NCI-H1105 (cell line): ENCODE measurements around the gene CDC73.

Source experiments
- DNase-seq: peaks from one replicate; lab custom pipeline; 2025; lab: John Stamatoyannopoulos, UW

The CDC73 gene

DNA sequence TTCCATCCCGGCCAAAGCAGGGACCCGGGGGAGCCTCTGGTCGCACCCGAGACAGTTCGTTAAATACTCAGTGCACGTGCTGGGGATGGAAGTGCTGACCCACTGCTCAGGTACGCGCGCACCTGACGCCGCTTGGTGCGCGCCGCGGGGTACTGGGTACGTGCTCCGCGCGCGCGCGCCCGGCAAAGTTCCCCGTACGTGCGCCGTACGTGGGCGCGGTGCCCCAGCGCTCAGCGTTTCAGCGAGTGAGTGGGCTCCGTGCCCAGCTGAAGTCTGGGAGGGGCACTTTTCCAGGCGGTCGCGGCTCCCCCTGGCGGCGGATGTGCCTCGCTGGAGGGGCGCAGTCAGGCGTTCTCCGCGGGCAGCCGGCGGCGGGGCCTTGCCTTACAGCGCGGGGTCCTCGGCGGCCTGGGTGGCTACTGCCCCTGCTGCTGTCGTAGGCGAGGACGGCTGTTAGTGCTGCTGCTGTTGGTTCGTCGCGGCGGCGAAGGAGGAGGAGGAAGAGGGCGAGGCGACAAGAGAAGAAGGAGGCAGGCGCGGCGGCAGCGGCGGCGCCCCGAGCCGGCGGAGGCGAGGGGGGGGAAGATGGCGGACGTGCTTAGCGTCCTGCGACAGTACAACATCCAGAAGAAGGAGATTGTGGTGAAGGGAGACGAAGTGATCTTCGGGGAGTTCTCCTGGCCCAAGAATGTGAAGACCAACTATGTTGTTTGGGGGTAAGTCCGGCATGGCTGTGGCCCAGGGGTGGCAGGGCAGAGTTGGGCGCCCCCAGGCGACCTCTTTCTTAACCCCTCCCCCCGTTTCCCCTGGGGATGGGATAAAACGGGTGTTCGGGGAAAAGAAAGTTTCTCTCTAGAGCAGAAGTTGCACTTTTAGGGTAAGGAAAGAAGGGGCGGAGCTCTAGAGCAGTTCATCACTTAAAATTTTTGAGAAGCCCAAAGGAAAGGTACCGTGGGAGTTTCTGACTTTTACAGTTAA lies at the start of gene CDC73:
Gene CDC73 (plus strand): TSS at position 416 of the 978 bp plus-strand sequence. CDS start 170 bp downstream, at position 586.
- DNase-seq: peak; percentile 97

DNA sequence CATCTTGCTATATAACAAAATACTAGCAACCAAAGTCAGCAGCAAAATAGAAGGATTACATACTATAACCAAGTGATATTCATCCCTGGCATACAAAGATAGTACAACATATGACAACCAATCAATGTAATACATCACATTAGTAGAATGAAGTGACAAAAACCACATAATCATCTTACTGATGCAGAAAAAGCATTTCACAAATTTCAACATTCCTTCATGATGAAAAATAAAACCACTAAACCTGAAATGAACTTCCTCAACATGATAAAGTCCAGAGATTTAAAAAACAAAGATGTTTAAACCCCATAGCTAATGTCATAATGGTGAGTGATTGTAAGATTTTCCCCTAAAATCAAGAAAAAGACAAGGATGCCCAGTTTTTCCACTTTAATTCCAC lies 43.8 kb upstream of the CDC73 start:
- DNase-seq: no peak

DNA sequence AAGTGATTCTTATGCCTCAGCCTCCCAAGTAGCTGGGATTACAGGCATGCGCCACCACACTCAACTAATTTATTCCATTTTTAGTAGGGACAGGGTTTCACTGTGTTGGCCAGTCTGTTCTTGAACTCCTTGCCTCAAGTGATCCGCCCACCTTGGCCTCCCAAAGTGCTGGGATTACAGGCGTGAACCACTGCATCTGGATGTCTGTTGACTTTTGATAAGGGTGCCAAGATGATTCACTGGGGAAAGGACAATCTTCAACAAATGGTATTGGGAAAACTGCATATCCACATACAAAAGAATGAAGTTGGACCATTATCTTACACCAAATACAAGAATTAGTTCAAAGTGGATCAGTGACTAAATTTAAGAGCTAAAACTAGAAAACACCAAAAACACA lies 42.6 kb upstream of the CDC73 start:
- no peak for DNase-seq

DNA sequence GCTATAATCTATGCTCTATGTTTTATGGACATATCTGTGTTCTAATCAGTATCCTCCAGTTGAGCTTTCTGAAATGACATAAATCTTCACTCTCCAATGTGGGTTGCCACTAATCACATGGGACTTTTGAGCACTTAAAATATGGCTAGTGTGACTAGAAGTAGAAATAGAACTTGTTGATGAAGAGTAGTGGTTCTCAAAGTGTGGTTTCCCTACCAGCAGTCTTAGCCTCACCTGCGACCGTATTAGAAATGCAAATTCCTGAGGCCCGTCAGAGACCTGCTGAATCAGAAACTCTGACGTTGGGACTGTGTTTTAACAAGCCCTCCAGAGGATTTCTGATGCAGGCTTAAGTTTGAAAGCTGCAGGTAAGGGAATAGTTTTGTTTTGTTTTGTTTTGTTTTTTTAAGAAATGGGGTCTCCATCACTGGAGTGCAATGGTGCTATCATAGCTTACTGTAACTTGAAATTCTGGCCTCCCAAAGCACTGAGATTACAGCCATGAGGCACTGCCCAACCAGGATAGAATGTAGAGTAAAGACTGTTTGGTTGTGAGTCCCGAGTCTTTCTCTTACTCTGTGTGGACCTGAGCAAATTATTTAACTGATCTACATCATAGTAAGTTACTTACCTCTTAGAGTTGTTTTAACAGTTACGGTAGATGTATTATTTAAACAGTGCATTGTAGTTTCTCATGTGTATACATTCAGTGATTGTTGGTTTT lies 38.3 kb upstream of the CDC73 start:
- DNase-seq: no peak

DNA sequence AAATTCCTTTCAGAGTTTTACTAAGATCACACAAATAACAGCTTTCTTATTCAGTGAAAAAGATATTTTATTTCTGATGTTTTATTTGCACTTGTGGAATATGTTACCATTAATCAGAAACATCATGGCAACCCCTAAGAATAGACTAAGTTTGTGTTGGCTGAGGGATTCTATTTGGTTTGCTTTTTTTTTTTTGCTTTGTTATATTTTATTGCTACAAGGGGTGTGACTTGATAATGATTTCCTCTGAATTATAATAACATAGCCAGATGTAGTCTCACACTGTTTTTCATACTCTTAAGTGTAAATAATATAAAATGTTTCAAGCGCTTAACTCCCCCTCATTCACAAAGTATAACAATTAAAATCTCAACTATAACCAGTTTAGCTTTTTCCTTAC lies 36.6 kb upstream of the CDC73 start:
- no peak for DNase-seq

DNA sequence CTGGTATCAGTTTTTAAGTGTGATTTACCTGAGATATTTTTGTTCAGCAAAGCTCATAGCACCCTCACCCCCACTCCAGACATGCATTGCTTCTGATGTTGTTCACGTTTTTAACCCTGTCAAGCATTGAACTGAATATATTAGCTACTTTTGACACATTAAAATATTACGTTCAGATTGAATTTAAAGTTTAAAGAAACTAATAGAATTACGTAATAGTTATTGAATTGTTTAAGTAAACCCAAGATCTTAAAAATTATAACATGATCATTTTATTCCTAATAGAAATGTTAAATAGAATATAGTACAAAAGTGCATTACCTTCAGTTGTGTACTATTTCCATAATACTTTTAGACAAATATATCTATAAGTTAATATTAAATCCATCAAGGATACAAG lies 35.5 kb upstream of the CDC73 start:
- no peak for DNase-seq

DNA sequence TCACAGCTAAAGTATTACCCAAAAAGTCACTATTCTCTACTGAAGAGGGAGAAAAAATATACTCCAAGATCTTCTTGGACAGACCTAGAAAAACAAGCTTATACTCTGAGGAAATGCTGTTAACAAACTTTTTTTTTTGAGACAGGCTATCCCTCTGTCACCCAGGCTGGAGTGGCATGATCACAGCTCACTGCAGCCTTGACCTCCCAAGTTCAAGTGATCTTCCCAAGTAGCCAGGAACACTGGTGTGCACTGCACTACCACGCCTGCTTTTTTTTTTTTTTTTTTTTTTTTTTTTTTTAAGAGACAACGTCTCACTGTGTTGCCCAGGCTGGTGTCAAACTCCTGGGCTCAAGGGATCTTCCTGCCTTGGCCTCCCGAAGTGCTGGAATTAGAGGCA lies 33.9 kb upstream of the CDC73 start:
- no peak for DNase-seq

DNA sequence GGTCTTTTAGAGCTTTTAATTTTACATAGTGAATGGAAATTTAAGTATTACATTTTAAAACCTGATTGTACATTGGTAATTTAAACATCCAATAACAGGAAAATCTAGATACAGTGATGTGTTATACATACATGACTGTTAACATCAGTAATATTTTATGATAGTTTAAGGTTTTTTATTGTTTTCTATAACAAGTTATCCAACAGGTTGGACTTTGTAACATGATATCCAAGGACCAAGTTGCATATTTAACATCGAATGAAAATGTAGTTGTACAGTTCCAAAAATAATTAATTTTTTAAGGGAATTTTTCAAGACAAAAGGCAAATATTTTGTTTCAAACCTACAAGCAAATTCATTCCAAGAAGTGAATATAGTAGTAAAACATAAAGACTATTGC lies 31.0 kb upstream of the CDC73 start:
- DNase-seq: no peak

DNA sequence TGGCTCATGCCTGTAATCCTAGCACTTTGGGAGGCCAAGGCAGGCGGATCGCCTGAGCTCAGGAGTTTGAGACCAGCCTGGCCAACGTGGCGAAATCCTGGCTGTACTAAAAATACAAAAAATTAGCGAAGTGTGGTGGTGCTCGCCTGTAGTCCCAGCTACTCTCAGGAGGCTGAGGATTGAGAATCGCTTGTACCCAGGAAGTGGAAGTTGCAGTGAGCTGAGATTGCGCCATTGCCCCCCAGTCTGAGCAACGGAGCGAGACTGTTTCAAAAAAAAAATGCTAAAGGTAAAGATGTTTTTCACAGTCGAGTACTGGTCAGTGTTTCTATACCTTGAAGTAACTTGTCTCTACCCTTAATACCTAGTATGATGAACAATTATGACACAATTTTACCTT lies 27.7 kb upstream of the CDC73 start:
- DNase-seq: no peak

DNA sequence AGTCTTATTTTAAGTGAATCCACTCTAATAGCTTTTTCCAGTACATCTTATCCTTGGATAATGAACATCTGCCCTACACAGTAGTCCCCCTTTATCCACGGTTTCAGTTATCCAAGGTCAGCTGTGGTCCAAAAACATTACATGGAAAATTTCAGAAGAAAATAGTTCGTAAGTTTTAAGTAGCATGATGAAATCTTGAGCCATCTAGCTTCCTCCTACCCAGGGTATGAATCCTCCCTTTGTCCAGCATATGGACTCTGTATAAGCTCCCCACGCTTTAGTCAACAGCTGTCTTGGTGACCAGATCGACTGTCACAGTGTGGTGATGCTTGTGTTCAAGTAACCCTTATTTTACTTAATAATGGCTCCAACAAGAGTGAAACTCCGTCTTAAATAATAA lies 19.2 kb upstream of the CDC73 start:
- no peak for DNase-seq

DNA sequence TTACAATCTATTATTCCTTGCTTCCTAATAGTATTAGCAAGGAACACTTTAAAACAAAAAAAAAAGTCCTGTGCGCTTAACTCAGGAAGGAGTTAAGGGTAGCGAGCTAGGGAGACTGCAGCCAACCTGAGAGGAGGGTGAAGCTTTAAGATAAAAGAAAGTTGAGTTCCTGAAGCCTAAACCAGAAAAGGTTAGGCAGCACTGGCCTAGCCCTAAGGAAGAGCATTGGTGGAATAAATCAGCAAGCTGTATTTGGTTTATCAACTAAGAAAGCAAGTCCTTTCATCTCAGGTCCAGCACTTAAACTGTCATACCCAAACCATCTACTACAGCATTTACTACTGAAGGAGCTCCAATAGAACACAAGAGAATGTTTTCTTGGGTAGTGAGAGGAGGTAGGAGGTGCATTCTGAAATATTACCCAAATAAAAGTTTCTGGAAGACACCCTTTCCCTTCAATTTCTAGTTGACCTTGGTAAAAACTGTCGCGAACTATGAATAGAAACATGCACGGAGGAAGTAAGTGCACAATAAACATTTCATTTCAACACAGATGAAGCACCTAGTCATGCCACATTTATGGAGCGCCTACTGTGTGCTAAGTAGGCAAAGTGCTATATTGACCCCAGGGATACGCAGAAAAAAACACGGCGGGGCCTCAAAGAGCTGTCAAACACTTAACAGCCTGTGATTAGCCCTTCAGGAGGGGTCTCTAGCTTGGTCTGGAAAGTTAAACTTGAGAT lies 17.9 kb upstream of the CDC73 start:
- DNase-seq: no peak

DNA sequence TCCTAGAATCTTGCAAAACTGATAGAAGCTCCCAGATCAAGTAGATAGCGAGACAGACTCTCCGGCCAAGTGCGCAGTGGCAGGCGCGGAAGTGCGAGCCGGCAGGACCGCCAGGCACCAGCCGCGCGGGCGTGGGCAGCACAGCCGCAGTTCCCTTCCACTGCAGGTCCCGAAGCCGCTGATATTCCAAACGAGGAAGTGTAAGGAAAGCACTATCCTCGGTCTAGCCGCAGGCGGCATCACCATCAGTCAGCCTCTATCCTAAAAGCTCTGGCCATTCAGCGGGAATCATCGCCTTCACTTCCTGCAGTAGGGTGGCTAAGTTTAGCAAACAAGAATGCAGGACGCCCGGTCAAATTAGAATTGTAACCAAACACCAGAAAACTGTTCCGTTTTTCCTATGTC lies 17.3 kb upstream of the CDC73 start:
- DNase-seq: peak; percentile 26

DNA sequence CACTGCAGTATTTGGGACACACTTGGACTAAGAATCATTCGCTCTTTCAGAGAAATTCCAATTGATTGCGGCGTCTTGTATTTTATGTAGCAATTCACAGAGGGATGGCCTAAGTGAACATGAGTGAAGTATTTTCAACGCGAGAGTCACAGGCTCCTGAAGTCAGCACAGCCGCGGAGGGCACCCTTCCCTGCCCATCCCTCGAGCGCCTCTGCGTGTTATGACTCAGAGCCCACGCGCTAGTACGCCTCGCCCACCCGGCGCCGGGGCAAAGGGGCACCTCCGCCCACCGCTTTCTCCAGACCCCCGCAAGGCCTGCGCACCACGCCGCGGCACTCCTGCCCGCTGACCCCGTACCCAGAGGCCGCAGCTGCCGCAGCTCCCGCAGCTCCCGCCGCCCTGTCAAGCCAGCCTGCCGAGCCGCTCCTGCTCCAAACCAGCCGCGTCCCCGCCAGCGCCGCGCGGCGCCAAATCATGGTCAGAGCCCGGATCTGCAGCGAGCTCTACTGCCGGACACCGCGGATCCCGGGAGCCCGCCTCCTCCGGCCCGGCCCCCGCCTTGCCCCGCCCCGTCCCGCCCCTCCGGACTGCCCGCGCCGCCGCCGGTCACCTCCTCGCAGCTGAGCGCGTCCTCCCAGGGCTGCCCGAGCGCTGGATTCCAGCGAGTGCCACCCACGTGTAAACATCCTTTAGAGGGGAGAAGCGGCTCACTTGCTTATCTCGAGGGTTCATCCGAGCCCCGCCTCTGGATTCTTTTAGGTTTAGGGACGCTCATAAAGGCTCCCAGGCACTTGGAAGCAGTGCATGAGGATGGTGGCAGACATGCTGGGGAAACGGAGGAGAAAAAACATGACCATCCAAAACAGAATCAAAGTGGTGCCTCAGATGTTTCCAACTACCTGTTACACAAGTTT lies 16.7 kb upstream of the CDC73 start, which contains the start of gene GLRX2:
Gene GLRX2 (minus strand): TSS at position 508 of the 914 bp plus-strand sequence. CDS start 32 bp downstream, at position 476.
- DNase-seq: peak; percentile 60

DNA sequence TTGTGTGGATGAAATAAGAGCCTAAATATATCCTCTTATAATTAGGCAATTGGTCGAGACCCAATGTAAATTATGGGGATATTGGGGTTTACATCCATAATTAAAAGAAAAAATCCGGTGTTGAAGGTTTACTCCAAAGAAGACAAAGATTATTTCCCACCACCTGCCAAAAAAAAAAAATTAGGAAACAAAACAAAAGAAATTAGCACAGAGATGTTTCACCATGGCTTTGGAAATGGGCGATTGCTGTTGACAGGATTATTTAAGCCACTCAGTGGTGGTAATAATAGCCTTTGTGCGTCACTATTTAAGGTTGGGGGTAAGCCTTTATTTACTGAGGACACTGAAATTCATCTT lies 16.0 kb upstream of the CDC73 start:
- DNase-seq: no peak

DNA sequence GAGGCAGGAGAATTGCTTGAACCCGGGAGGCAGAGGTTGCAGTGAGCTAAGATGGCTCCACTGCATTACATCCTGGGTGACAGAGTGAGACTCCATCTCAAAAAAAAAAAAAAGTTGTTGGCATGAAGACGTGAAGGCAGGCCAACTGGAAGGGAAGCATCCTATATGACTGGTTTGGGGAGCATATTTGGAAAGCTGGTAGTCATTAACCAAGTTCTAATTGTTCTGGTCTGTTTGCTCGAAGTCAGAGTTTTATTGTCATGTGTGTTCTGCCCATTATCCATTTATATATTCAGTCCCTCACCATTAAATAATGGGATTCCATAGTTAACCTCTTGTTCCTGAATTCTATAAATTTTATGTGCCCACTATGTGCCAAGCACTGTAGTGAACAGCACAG lies 13.4 kb upstream of the CDC73 start:
- no peak for DNase-seq

DNA sequence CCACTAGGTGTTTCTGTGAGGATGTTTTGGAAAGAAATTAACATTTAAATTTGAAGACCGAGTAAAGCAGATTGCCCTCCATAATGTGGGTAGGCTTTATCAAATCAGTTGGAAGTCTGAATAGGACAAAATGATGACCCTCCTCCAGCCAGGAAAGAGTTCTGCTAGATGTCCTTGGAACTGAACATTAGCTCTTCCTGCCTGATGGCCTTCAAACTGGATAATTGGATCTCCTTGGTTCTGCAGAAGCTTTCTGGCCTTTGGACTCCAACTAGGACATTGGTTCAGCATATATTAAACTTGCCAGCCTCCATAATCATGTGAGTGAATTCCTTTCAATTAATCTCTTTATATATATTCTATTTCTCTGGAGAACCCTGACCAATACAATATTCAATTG lies 12.2 kb upstream of the CDC73 start:
- DNase-seq: no peak

DNA sequence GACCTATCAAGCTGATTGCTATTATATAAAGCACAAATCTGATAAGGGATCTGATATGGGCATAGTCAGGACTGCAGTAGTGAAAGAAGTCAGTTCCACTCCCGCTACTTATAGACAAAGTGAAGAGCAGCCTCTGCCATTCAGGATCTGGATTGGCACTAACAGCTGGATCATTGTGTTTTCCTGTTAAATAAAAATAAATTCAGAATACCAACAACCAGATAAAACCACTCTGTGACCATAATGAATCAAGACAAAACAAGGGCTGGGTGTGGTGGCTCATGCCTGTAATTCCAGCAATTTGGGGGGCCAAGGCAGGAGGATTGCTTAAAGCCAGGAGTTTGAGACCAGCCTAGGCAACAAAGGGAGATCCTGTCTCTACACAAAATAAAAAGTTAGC lies 11.6 kb upstream of the CDC73 start:
- no peak for DNase-seq

DNA sequence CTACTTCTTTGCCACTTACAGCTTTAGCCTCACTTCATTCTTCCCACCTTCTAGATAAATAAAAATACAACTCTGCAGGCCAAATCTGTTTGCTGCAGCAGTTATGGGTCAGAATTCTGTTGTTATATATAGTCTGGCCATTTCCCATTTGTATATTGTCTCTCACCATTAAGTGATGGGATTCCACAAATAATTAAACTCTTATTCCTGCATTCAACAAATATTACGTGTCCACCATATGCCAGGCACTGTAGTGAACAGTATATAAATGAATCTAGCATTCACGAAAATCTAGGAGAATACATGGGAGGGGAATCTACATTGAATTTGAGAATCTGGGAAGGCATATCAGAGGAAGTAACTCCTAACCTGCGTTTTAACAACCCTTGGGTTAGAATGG lies 11.0 kb upstream of the CDC73 start:
- no peak for DNase-seq

DNA sequence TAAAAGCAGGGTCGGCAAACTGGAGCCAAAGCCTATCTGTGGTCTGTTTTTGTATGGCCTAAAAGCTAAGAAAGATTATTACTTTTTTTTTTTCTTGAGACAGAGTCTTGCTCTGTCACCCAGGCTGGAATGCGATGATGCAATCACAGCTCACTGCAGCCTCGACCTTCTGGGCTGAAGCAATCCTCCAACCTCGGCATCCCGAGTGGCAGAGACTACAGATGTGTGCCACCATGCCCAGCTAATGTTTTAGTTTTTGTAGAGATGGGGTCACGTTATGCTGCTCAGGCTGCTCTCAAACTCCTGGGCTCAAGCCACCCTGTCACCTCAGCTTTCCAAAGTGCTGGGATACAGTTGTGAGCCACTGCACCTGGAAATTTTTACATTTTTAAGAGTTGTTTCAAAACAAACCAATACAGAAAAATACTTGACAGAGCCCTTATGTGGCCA lies 10.2 kb upstream of the CDC73 start:
- no peak for DNase-seq

DNA sequence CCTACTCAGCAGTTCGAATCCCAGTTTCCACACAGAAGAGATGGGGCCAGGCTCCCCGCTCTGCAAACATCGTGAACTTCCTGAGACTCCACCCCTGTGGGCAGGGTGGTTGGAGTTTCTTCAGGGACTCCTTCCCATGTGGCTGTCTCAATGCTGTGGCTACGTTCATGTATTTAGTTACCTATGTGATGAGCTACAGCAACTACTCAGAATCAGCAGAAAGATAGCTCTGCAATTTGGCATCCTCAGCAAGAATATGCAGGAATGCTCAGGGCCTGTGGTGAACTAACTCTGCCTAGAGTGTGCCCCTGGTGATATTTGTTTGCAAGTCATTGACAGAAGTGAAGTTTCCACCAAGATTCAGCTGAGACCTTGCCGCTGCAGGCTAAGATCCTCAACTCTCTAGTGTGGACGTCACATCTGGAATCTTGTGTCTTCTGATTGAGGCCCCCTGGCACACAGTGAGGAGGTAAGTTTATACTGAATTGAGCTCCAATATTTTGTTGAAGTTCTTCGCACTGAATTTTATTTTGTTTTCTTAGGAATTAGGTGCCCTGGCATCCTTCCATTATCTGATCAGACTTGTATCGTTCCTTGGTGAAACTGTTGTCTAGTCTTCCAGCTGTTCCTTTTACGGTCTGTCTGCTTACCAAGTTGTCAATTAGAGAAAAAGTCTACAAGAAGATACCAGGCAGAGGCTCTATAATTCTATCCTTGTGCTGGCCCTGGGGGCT lies 8.4 kb upstream of the CDC73 start:
- DNase-seq: no peak

DNA sequence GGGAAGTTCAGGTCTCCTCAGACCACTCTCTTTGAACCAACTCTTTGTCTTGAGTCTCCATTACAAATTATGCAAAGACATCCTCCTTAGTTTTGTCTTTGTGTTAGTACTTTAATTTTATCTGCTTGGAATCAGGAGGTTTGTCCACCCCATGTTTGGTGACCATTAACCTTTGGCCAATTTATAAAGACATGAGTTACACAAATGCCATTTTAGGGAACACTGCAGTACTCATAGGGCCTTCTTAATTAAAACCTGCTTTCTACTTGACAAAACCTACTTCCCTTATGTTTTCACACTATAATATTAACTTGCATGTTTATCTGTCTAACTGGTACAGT lies 7.9 kb upstream of the CDC73 start:
- DNase-seq: no peak
